Neural cell (in vitro differentiated cells): ENCODE data around the gene ALDH8A1. TPM values are rescaled to one million over a fixed set of nuclear protein-coding genes. Genes with fewer than 3 reads are reported as not detected.

Source experiments
- H2AFZ ChIP-seq: fragments of 200-600, 300-800 bp; sonication (generic), shearing (Covaris generic); 2 replicates; pipeline ENCODE4 v1.6.0; 2014; ENCODE audit warnings: low read depth, mild to moderate bottlenecking, antibody characterized with exemption, low read length, moderate library complexity
- H3F3A ChIP-seq: fragments of 200-600 bp; shearing (Covaris generic); 2 replicates; pipeline ENCODE4 v1.6.1; 2016; ENCODE audit warnings: mild to moderate bottlenecking, moderate library complexity, mixed read lengths, antibody characterized with exemption, low read length; ENCODE audit not compliant: insufficient read depth, poor library complexity, severe bottlenecking
- H3K27ac ChIP-seq: fragments of 200-600, 300-800 bp; sonication (generic), shearing (Covaris generic); 2 replicates; pipeline ENCODE4 v1.5.1; 2014; ENCODE audit warnings: mild to moderate bottlenecking, low read length, moderate library complexity
- H3K27me3 ChIP-seq: fragments of 300-800, 200-600 bp; sonication (generic), shearing (Covaris generic); 2 replicates; pipeline ENCODE4 v1.6.0; 2014; ENCODE audit warnings: mild to moderate bottlenecking, low read depth, low read length, moderate library complexity; ENCODE audit not compliant: insufficient read depth
- H3K36me3 ChIP-seq: fragments of 300-800, 200-600 bp; sonication (generic), shearing (Covaris generic); 2 replicates; pipeline ENCODE4 v1.5.1; 2014; ENCODE audit warnings: mild to moderate bottlenecking, antibody characterized with exemption, low read length, moderate library complexity; ENCODE audit not compliant: insufficient read depth
- H3K4me2 ChIP-seq: fragments of 300-800, 200-600 bp; sonication (generic), shearing (Covaris generic); 2 replicates; pipeline ENCODE4 v1.6.0; 2014; ENCODE audit warnings: mild to moderate bottlenecking, low read length
- H3K4me3 ChIP-seq: fragments of 300-800, 200-600 bp; sonication (generic), shearing (Covaris generic); 2 replicates; pipeline ENCODE4 v1.5.1; 2014; ENCODE audit warnings: mild to moderate bottlenecking, low read length, moderate library complexity
- H3K79me2 ChIP-seq: fragments of 200-600 bp; shearing (Covaris generic); replicated peaks from 2 replicates; pipeline ENCODE4 v1.6.0; 2014; ENCODE audit warnings: mild to moderate bottlenecking, low read length, moderate library complexity; ENCODE audit not compliant: insufficient read depth
- H3K9ac ChIP-seq: fragments of 300-800, 200-600 bp; sonication (generic), shearing (Covaris generic); 2 replicates; pipeline ENCODE4 v1.6.1; 2016; ENCODE audit warnings: mild to moderate bottlenecking, low read length, mixed read lengths
- H3K9me2 ChIP-seq: fragments of 200-600 bp; shearing (Covaris generic); 2 replicates; pipeline ENCODE4 v1.6.1; 2016; ENCODE audit warnings: mild to moderate bottlenecking, low read length, mixed read lengths; ENCODE audit not compliant: insufficient read depth
- H3K9me3 ChIP-seq: fragments of 200-600, 300-800 bp; sonication (generic), shearing (Covaris generic); 2 replicates; pipeline ENCODE4 v1.6.1; 2016; ENCODE audit warnings: mild to moderate bottlenecking, mixed run types, low read length, moderate library complexity, mixed read lengths
- H4K20me1 ChIP-seq: fragments of 200-600 bp; shearing (Covaris generic); 2 replicates; pipeline ENCODE4 v1.6.1; 2016; ENCODE audit warnings: mild to moderate bottlenecking, mixed run types; ENCODE audit not compliant: insufficient read depth
- EP300 ChIP-seq: fragments of 450-650 bp; conservative IDR thresholded peaks from 2 replicates; pipeline ENCODE4 v1.6.1; 2014; ENCODE audit warnings: antibody characterized with exemption, mild to moderate bottlenecking, moderate library complexity; ENCODE audit not compliant: poor library complexity, severe bottlenecking
- EZH2 ChIP-seq: fragments of 200-600, 300-800 bp; shearing (Covaris generic), sonication (generic); IDR thresholded peaks from 2 replicates; pipeline ENCODE4 v1.6.1; 2014; ENCODE audit warnings: antibody characterized with exemption, low read length, borderline replicate concordance, mild to moderate bottlenecking; ENCODE audit not compliant: insufficient read depth, poor library complexity, severe bottlenecking
- MXI1 ChIP-seq: fragments of 450-650 bp; conservative IDR thresholded peaks from 2 replicates; pipeline ENCODE4 v1.6.1; 2014; ENCODE audit warnings: antibody characterized with exemption, mild to moderate bottlenecking; ENCODE audit not compliant: poor library complexity, severe bottlenecking
- POLR2AphosphoS5 ChIP-seq: IDR thresholded peaks from 2 replicates; pipeline ENCODE4 v1.6.1; 2012
- RAD21 ChIP-seq: fragments of 450-650 bp; conservative IDR thresholded peaks from 2 replicates; pipeline ENCODE4 v1.6.1; 2014; ENCODE audit warnings: antibody characterized with exemption, mild to moderate bottlenecking, moderate library complexity
- SMC3 ChIP-seq: fragments of 450-650 bp; conservative IDR thresholded peaks from 2 replicates; pipeline ENCODE4 v1.6.1; 2014; ENCODE audit warnings: antibody characterized with exemption, mild to moderate bottlenecking, moderate library complexity; ENCODE audit not compliant: poor library complexity
- TAF1 ChIP-seq: IDR thresholded peaks from 2 replicates; pipeline ENCODE4 v1.6.1; 2012; ENCODE audit warnings: low read depth
- polyA plus RNA-seq: library from polyadenylated mRNA; depleted of rRNA; stranded (reverse); fragments of >200 nt; gene quantifications from 2 replicates; pipeline ENCODE4 v1.2.3, GENCODE V29; 2014
- TF ChIP-seq, protein P1 (sequence below): fragments of 450-650 bp; IDR thresholded peaks from 2 replicates; pipeline ENCODE4 v1.5.1; 2014; ENCODE audit warnings: antibody characterized with exemption, mild to moderate bottlenecking, moderate library complexity; ENCODE audit not compliant: poor library complexity, severe bottlenecking
- TF ChIP-seq, protein P2 (sequence below): IDR thresholded peaks from 2 replicates; pipeline ENCODE4 v1.6.1; 2012; ENCODE audit warnings: borderline replicate concordance

Gene ALDH8A1
- polyA plus RNA-seq, 1 donor from 2014 or later: 6.9 TPM

DNA sequence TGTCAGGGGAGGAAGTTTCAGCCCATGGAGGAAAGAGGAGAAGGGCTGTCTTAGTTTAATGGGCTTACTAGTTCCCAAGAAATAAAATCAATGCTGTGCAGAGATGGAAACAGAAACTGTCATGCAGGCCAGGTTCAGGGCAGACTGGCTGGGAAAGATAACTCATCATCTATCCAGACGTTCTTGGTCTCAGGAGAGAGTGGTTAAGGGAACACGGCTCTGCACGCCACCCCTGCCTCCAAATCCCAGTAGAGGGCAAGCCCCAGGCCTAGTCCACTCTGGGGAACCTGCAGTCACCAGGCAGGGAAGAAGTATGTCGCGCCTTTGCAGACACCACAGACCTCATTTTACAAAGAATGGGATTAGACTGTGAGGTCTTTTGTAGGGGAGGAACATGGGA is 12.5 kb downstream of the ALDH8A1 start:
- no peaks in the 10 kb centered on the region for H3K79me2 ChIP-seq

GRCh38 chr6:134936931-134937330 is 13.0 kb downstream of the ALDH8A1 start:
- Histone ChIP-seq H3K9me2 (no peaks in the 10 kb centered on the region), H3K79me2 (no peaks in the 10 kb centered on the region), H3K27ac (no peak overlapping the region), H3K4me2 (no peak overlapping the region), H2AFZ (no peak overlapping the region), H4K20me1 (no peaks in the 10 kb centered on the region), H3K27me3 (no peaks in the 10 kb centered on the region), H3K9ac (no peak overlapping the region), H3K9me3 (no peaks in the 10 kb centered on the region), H3K36me3 (no peaks in the 10 kb centered on the region), H3F3A (no peaks in the 10 kb centered on the region), H3K4me3 (peak overlapping the region; percentile 27)
- TF ChIP-seq SMC3 (no peak), EP300 (no peak), RAD21 (no peak), POLR2AphosphoS5 (no peak), EZH2 (no peak), MXI1 (no peak), TAF1 (no peak)
- TF ChIP-seq, protein P1, sequence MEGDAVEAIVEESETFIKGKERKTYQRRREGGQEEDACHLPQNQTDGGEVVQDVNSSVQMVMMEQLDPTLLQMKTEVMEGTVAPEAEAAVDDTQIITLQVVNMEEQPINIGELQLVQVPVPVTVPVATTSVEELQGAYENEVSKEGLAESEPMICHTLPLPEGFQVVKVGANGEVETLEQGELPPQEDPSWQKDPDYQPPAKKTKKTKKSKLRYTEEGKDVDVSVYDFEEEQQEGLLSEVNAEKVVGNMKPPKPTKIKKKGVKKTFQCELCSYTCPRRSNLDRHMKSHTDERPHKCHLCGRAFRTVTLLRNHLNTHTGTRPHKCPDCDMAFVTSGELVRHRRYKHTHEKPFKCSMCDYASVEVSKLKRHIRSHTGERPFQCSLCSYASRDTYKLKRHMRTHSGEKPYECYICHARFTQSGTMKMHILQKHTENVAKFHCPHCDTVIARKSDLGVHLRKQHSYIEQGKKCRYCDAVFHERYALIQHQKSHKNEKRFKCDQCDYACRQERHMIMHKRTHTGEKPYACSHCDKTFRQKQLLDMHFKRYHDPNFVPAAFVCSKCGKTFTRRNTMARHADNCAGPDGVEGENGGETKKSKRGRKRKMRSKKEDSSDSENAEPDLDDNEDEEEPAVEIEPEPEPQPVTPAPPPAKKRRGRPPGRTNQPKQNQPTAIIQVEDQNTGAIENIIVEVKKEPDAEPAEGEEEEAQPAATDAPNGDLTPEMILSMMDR: no peak
- TF ChIP-seq, protein P2, sequence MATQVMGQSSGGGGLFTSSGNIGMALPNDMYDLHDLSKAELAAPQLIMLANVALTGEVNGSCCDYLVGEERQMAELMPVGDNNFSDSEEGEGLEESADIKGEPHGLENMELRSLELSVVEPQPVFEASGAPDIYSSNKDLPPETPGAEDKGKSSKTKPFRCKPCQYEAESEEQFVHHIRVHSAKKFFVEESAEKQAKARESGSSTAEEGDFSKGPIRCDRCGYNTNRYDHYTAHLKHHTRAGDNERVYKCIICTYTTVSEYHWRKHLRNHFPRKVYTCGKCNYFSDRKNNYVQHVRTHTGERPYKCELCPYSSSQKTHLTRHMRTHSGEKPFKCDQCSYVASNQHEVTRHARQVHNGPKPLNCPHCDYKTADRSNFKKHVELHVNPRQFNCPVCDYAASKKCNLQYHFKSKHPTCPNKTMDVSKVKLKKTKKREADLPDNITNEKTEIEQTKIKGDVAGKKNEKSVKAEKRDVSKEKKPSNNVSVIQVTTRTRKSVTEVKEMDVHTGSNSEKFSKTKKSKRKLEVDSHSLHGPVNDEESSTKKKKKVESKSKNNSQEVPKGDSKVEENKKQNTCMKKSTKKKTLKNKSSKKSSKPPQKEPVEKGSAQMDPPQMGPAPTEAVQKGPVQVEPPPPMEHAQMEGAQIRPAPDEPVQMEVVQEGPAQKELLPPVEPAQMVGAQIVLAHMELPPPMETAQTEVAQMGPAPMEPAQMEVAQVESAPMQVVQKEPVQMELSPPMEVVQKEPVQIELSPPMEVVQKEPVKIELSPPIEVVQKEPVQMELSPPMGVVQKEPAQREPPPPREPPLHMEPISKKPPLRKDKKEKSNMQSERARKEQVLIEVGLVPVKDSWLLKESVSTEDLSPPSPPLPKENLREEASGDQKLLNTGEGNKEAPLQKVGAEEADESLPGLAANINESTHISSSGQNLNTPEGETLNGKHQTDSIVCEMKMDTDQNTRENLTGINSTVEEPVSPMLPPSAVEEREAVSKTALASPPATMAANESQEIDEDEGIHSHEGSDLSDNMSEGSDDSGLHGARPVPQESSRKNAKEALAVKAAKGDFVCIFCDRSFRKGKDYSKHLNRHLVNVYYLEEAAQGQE: no peak

More for the DNA sequence above, 12.5 kb downstream of the ALDH8A1 start:
- no peak for TF ChIP-seq MXI1
- Histone ChIP-seq H3K4me3 (no peak overlapping the region), H3K4me2 (no peak overlapping the region), H3K9me3 (no peaks in the 10 kb centered on the region), H4K20me1 (no peaks in the 10 kb centered on the region), H3K9ac (no peak overlapping the region), H3K9me2 (no peaks in the 10 kb centered on the region), H3K36me3 (no peaks in the 10 kb centered on the region), H3K27ac (no peak overlapping the region), H3F3A (no peaks in the 10 kb centered on the region), H3K27me3 (no peaks in the 10 kb centered on the region), H2AFZ (no peak overlapping the region)

DNA sequence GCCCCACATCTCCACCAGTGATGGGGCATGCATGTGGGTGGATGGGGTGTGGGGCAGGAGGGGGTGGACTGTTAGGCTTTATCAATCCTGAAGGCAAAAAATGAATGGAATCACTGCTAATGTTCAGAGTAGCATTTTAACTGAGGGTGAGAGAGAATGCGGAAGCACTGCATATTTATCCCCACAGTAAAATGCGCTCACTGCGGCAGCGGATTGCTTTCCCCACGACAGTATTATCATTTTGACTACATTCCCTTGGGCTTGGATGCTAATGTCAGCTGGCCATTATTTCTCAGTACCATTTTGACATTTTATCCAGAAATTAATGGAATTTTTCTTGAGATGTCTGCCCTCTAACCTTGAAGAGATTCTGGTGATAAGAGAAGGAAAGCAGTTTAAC is 13.4 kb downstream of the ALDH8A1 start:
- no peaks in the 10 kb centered on the region for H3K27me3 ChIP-seq
- H3K4me3 ChIP-seq: peak overlapping the region; percentile 27
- no peaks in the 10 kb centered on the region for H3K36me3 ChIP-seq
- no peak overlapping the region for H3K27ac ChIP-seq
- no peaks in the 10 kb centered on the region for H3K9me2 ChIP-seq
- TF ChIP-seq POLR2AphosphoS5: peak; percentile 36
- TF ChIP-seq, protein P1: no peak
- no peak overlapping the region for H3K9ac ChIP-seq
- H2AFZ ChIP-seq: no peak overlapping the region
- no peaks in the 10 kb centered on the region for H3K9me3 ChIP-seq
- no peaks in the 10 kb centered on the region for H3K79me2 ChIP-seq
- H3F3A ChIP-seq: no peaks in the 10 kb centered on the region
- H3K4me2 ChIP-seq: no peak overlapping the region
- no peaks in the 10 kb centered on the region for H4K20me1 ChIP-seq
